ENCODE results near the gene TENM4. TPM values are rescaled to one million over a fixed set of nuclear protein-coding genes. Genes with fewer than 3 reads are reported as not detected.
"Not testable (repeated sequence)": the region's sequence is repeated elsewhere in the genome, so short reads cannot be mapped to it uniquely, and the experiment has no call there.

TENM4 gene
- total RNA-seq, 2 experiments from 2014 or later: not detected

- peaks cover 23% of the 10 kb centered on the region for H3K9me3 Mint-ChIP-seq
- H3K36me3 Mint-ChIP-seq: peaks cover 5% of the 10 kb centered on the region
- peaks cover 9% of the 10 kb centered on the region for H3K4me1 Mint-ChIP-seq
- H3K27ac Mint-ChIP-seq: no peak overlapping the region
- no peak for DNase-seq
- peaks cover 23% of the 10 kb centered on the region for H3K27me3 Mint-ChIP-seq
- H3K4me3 Mint-ChIP-seq: no peak overlapping the region
Observed at GRCh38 chr11:78633516-78634310, 807.1 kb downstream of the TENM4 start.

DNA sequence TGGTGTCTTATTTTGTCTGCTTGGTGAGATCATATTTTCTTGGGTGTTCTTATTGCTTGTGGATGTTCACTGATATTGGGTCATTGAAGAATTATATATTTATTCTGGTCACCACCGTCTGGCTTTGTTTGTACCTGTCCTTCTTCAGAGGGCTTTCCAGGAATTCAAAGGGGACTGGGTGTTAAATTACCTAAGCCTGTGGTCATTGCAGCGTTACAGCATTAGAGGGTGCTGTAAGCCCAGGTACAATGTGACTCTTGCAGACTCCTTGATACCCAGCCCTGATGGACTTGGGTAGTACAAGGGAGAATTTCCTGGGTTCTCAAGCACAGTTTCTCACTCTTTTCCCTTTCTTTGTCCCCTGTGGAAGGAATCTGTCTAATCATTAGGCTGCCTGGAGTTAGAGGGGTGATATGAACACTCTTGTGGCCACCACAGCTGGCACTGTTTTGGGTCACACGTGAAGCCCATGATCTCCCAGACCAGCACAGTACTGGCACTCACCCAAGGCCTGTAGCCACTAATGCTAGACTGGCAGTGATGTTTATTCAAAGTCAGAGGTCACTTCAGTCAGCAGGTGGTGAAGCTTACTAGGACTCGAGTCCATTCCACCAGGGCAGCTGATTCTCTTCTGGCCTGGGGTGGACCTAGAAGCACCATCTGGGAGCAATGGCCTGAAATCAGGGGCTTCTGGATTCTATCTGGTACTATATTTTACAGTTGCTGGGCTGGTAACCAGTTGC lies 810.1 kb downstream of the TENM4 start:
- no peak for DNase-seq
- no peak overlapping the region for H3K27ac Mint-ChIP-seq
- H3K4me1 Mint-ChIP-seq: peaks cover 4% of the 10 kb centered on the region
- no peak overlapping the region for H3K4me3 Mint-ChIP-seq
- peaks cover 5% of the 10 kb centered on the region for H3K36me3 Mint-ChIP-seq
- peaks cover 19% of the 10 kb centered on the region for H3K9me3 Mint-ChIP-seq
- peaks cover 26% of the 10 kb centered on the region for H3K27me3 Mint-ChIP-seq

DNA sequence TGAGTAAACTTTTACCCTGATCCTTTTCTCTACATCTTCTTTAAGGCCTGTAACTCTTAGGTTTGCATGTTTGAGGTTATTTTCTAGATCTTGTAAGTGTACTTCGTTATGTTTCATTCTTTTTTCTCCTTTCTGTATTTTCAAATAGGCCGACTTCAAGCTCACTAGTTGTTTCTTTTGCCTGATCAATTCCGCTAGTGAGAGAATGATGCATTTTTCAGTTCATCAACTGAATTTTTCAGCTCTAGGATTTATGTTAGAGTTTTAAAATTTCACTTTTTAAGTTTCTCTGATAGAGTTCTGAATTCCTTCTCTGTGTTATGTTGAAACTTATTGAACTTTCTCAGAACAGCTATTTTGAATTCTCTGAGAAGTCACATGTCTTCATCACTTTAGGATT lies 810.7 kb downstream of the TENM4 start:
- Mint-ChIP-seq H3K27ac (no peak overlapping the region), H3K27me3 (peaks cover 26% of the 10 kb centered on the region), H3K36me3 (peaks cover 5% of the 10 kb centered on the region), H3K4me3 (no peak overlapping the region), H3K4me1 (peaks cover 2% of the 10 kb centered on the region), H3K9me3 (peaks cover 18% of the 10 kb centered on the region)
- no peak for DNase-seq

DNA sequence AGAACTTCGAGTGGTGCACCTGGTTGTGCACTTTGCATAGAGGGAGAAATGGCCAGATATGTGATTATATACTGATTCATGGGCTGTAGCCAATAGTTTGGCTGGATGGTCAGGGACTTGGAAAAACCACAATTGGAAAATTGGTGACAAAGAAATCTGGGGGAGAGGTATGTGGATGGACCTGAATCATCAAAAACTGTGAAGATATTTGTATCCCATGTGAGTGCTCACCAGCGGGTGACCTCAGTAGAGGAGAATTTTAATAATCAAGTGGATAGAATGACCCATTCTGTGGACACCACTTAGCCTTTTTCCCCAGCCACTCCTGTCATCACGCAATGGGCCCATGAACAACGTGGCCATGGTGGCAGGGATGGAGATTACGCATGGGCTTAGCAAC lies 818.2 kb downstream of the TENM4 start:
- H3K27ac Mint-ChIP-seq: no peak overlapping the region
- DNase-seq: no peak
- peaks cover 8% of the 10 kb centered on the region for H3K27me3 Mint-ChIP-seq
- H3K9me3 Mint-ChIP-seq: peaks cover 9% of the 10 kb centered on the region
- H3K36me3 Mint-ChIP-seq: no peaks in the 10 kb centered on the region
- no peaks in the 10 kb centered on the region for H3K4me1 Mint-ChIP-seq
- no peak overlapping the region for H3K4me3 Mint-ChIP-seq

GRCh38 chr11:78620159-78620558 lies 820.7 kb downstream of the TENM4 start:
- Mint-ChIP-seq H3K27ac (no peak overlapping the region), H3K36me3 (no peaks in the 10 kb centered on the region), H3K9me3 (peaks cover 9% of the 10 kb centered on the region), H3K4me3 (no peak overlapping the region), H3K27me3 (no peaks in the 10 kb centered on the region), H3K4me1 (no peaks in the 10 kb centered on the region)
- no peak for DNase-seq

- no peak for DNase-seq
- peaks cover 3% of the 10 kb centered on the region for H3K27me3 Mint-ChIP-seq
- no peaks in the 10 kb centered on the region for H3K36me3 Mint-ChIP-seq
- no peak overlapping the region for H3K27ac Mint-ChIP-seq
- H3K4me1 Mint-ChIP-seq: no peaks in the 10 kb centered on the region
- H3K9me3 Mint-ChIP-seq: peaks cover 9% of the 10 kb centered on the region
- no peak overlapping the region for H3K4me3 Mint-ChIP-seq
Observed at GRCh38 chr11:78615724-78616123, 825.1 kb downstream of the TENM4 start.

- no peak overlapping the region for H3K4me3 Mint-ChIP-seq
- no peaks in the 10 kb centered on the region for H3K36me3 Mint-ChIP-seq
- DNase-seq: no peak
Observed at GRCh38 chr11:78613378-78613813, 827.4 kb downstream of the TENM4 start.

DNA sequence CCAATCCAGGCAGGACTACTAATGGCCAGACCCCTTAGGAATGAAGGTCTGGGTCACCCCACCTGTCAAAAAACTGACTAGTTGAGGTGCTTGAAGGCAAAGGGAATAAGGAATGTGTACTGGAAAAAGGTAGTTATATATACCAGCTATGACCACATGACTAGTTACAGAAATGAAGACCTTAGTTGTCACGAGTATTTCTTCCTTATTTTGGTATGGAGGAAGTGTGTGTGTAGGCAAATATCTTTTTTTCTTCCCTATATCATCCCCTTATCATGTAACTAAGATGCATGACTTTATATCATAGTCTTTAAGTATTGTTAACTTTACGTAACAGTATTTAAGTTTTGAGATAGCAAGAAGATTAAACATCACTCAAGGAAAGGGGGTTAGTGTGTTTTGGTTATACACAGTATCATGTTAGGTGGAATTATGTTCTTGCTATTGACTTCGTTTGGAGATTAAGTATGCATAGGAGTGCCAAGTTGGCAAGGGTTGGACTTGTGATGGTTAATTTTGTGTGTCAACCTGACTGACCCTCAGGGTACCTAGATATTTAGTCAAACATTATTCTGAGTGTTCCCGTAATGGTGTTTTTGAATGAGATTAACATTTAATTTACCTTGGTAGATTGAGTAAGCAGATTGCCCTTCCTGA lies 828.0 kb downstream of the TENM4 start:
- H3K27me3 Mint-ChIP-seq: peaks cover 3% of the 10 kb centered on the region
- H3K4me3 Mint-ChIP-seq: no peak overlapping the region
- H3K4me1 Mint-ChIP-seq: no peaks in the 10 kb centered on the region
- DNase-seq: no peak
- H3K36me3 Mint-ChIP-seq: no peaks in the 10 kb centered on the region
- H3K9me3 Mint-ChIP-seq: no peaks in the 10 kb centered on the region
- H3K27ac Mint-ChIP-seq: no peak overlapping the region

More at GRCh38 chr11:78613378-78613813, 827.4 kb downstream of the TENM4 start:
- H3K27ac Mint-ChIP-seq: no peak overlapping the region
- no peaks in the 10 kb centered on the region for H3K9me3 Mint-ChIP-seq
- H3K4me1 Mint-ChIP-seq: no peaks in the 10 kb centered on the region
- peaks cover 3% of the 10 kb centered on the region for H3K27me3 Mint-ChIP-seq

DNA sequence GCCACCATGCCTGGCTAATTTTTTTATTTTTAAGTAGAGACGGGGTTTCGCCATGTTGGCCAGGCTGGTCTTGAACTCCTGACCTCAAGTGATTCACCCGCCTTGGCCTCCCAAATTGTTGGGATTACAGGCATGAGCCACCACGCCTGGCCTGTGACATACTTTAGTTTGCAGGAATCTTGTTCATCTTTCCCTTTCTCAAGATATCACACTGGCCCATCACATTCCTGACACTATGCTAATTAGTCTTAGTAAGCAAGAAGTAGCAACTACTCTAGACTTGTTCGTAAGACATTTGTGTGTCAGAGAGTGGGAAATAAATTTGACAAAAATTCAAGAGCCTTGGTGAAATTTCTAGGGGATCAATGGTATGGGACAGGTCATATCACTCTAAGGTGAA lies 831.5 kb downstream of the TENM4 start:
- H3K27ac Mint-ChIP-seq, H3K4me3 Mint-ChIP-seq, H3K9me3 Mint-ChIP-seq, H3K36me3 Mint-ChIP-seq, H3K4me1 Mint-ChIP-seq, DNase-seq, H3K27me3 Mint-ChIP-seq: not testable (repeated sequence)

GRCh38 chr11:78607696-78608095 lies 833.1 kb downstream of the TENM4 start:
- no peak overlapping the region for H3K4me3 Mint-ChIP-seq
- peaks cover 12% of the 10 kb centered on the region for H3K27me3 Mint-ChIP-seq
- no peaks in the 10 kb centered on the region for H3K36me3 Mint-ChIP-seq
- no peaks in the 10 kb centered on the region for H3K9me3 Mint-ChIP-seq
- DNase-seq: no peak
- no peak overlapping the region for H3K27ac Mint-ChIP-seq
- no peaks in the 10 kb centered on the region for H3K4me1 Mint-ChIP-seq

GRCh38 chr11:78606667-78607066 lies 834.2 kb downstream of the TENM4 start:
- H3K4me1 Mint-ChIP-seq: no peaks in the 10 kb centered on the region
- no peak for DNase-seq
- H3K27me3 Mint-ChIP-seq: peaks cover 12% of the 10 kb centered on the region
- no peaks in the 10 kb centered on the region for H3K9me3 Mint-ChIP-seq
- no peak overlapping the region for H3K4me3 Mint-ChIP-seq
- no peak overlapping the region for H3K27ac Mint-ChIP-seq
- H3K36me3 Mint-ChIP-seq: no peaks in the 10 kb centered on the region

DNA sequence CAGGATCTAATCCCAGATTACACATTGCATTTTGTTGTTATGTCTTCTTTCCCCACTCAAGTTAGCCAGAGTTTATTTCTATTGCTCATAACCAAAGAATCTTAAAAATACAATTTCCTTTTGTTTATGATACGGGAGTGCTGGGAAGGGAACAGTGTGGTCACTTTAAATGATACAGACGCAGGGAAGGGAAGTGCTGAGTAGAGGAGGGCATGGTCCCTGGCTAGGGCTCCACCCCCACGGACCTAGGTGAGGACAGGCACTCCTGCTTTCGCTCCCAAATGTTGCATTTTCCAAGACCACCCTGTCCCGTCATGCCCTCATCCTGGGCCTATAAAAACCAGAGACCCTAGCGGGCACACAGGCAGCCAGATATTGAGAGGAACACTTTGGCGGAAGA lies 835.5 kb downstream of the TENM4 start:
- DNase-seq: no peak
- Mint-ChIP-seq H3K9me3 (no peaks in the 10 kb centered on the region), H3K27me3 (peaks cover 12% of the 10 kb centered on the region), H3K27ac (no peak overlapping the region), H3K4me1 (no peaks in the 10 kb centered on the region), H3K4me3 (no peak overlapping the region), H3K36me3 (no peaks in the 10 kb centered on the region)

GRCh38 chr11:78603792-78604191 lies 837.0 kb downstream of the TENM4 start:
- no peaks in the 10 kb centered on the region for H3K9me3 Mint-ChIP-seq
- H3K27ac Mint-ChIP-seq: no peak overlapping the region
- no peak for DNase-seq
- no peak overlapping the region for H3K4me3 Mint-ChIP-seq
- H3K27me3 Mint-ChIP-seq: peaks cover 17% of the 10 kb centered on the region
- H3K4me1 Mint-ChIP-seq: no peaks in the 10 kb centered on the region
- no peaks in the 10 kb centered on the region for H3K36me3 Mint-ChIP-seq

Measured in activated naive CD8-positive, alpha-beta T cell treated with anti-CD3 and anti-CD28 coated beads for 36 hours (primary cell).